Endothelial cell of umbilical vein (primary cell): ENCODE results near the gene PTPRH. TPM values are rescaled to one million over a fixed set of nuclear protein-coding genes. Genes with fewer than 3 reads are reported as not detected.

Experiments used
- BruUV-seq: library from RNA; stranded (reverse); fragments of 400-500 nt; replicated peaks from 2 replicates; lab custom pipeline; 2021; lab: Mats Ljungman, UMichigan
- CTCF ChIA-PET: fragments of 300-600, 350-600 bp; sonication (Branson Sonifier 250); formaldehyde crosslinking; loops from one replicate; lab custom pipeline; 2021; ENCODE audit warnings: antibody characterized with exemption, inconsistent platforms; lab: Charles Lee
- POLR2A ChIA-PET: fragments of 300-600, 350-600 bp; sonication (Branson Sonifier 250); formaldehyde crosslinking; loops from one replicate; lab custom pipeline; 2021; ENCODE audit warnings: antibody characterized with exemption, inconsistent platforms; lab: Charles Lee
- DNase-seq: peaks from one replicate; pipeline ENCODE4 v3.0.0-alpha.2; 2011; ENCODE audit warnings: low read depth, low spot score
- FAIRE-seq: peaks from 2 replicates; lab custom pipeline; 2011; peaks lifted over from hg19 to GRCh38; lab: Jason Lieb, UNC
- H2AFZ ChIP-seq: 2 replicates; pipeline ENCODE4 v1.6.0; 2012; ENCODE audit warnings: low read depth, low read length, control low read depth, inconsistent platforms
- H3K27ac ChIP-seq: 2 replicates; pipeline ENCODE4 v1.5.1; 2011; ENCODE audit warnings: low read depth, mild to moderate bottlenecking, control low read depth, low read length, moderate library complexity; ENCODE audit not compliant: insufficient read depth
- H3K27me3 ChIP-seq, 2 experiments: 2 replicates each; pipeline versions ENCODE4 v1.6.0 to v1.6.1; 2011; ENCODE audit warnings: low read length in 2 of 2, mixed read lengths in 1 of 2; ENCODE audit not compliant: control insufficient read depth in 2 of 2, insufficient read depth in 2 of 2
- H3K36me3 ChIP-seq, 2 experiments: 2 replicates in 1 of 2; 3 replicates in 1 of 2; pipeline ENCODE4 v1.5.1; 2011; ENCODE audit warnings: low read length in 2 of 2, mild to moderate bottlenecking in 1 of 2, moderate library complexity in 1 of 2; ENCODE audit not compliant: control insufficient read depth in 2 of 2, insufficient read depth in 2 of 2; ENCODE audit errors: extremely low read depth in 1 of 2
- H3K4me1 ChIP-seq: 3 replicates; pipeline ENCODE4 v1.5.1; 2011; ENCODE audit warnings: mild to moderate bottlenecking, low read length; ENCODE audit not compliant: control insufficient read depth, insufficient read depth; ENCODE audit errors: extremely low read depth
- H3K4me2 ChIP-seq: 2 replicates; pipeline ENCODE4 v1.6.1; 2011; ENCODE audit warnings: low read length, control low read depth, mixed read lengths; ENCODE audit not compliant: insufficient read depth
- H3K4me3 ChIP-seq, 3 experiments: fragments of 200-600 bp in 1 of 3; sonication (generic), shearing (Covaris generic) in 1 of 3; replicated peaks in 1 of 3; 2 replicates each; pipeline ENCODE4 v1.5.1; 2011 to 2016; ENCODE audit warnings: control low read depth in 3 of 3, low read length in 3 of 3, mild to moderate bottlenecking in 2 of 3, inconsistent platforms in 1 of 3, low read depth in 1 of 3, moderate library complexity in 1 of 3; ENCODE audit not compliant: insufficient read depth in 1 of 3
- H3K79me2 ChIP-seq: 2 replicates; pipeline ENCODE4 v1.6.0; 2012; ENCODE audit warnings: low read length, inconsistent platforms; ENCODE audit not compliant: control insufficient read depth, insufficient read depth
- H3K9ac ChIP-seq: replicated peaks from 2 replicates; pipeline ENCODE3; 2011; ENCODE audit warnings: low read length, control low read depth; ENCODE audit not compliant: insufficient read depth; ENCODE audit errors: extremely low read depth
- H3K9me1 ChIP-seq: replicated peaks from 3 replicates; pipeline ENCODE4 v1.6.0; 2011; ENCODE audit warnings: mild to moderate bottlenecking, low read length; ENCODE audit not compliant: control insufficient read depth, insufficient read depth; ENCODE audit errors: extremely low read depth
- H3K9me3 ChIP-seq: replicated peaks from 2 replicates; pipeline ENCODE4 v1.5.1; 2012; ENCODE audit warnings: low read length, inconsistent platforms; ENCODE audit not compliant: control insufficient read depth, insufficient read depth
- H4K20me1 ChIP-seq: replicated peaks from 2 replicates; pipeline ENCODE3; 2011; ENCODE audit warnings: mild to moderate bottlenecking, low read length; ENCODE audit not compliant: control insufficient read depth, insufficient read depth; ENCODE audit errors: extremely low read depth
- EZH2 ChIP-seq: IDR thresholded peaks from 2 replicates; pipeline ENCODE4 v1.6.1; 2012; ENCODE audit warnings: borderline replicate concordance, low read depth, mild to moderate bottlenecking, moderate library complexity, low read length, inconsistent platforms; ENCODE audit not compliant: severe bottlenecking
- FOS ChIP-seq: IDR thresholded peaks from 2 replicates; pipeline ENCODE4 v1.6.1; 2011; ENCODE audit warnings: mild to moderate bottlenecking, low read length, moderate library complexity, borderline replicate concordance; ENCODE audit not compliant: insufficient read depth
- GATA2 ChIP-seq: IDR thresholded peaks from 2 replicates; pipeline ENCODE4 v1.7.0; 2011; ENCODE audit warnings: low read depth, mild to moderate bottlenecking, moderate library complexity, mixed read lengths, low read length; ENCODE audit not compliant: insufficient read length, insufficient read depth
- JUN ChIP-seq: IDR thresholded peaks from 2 replicates; pipeline ENCODE4 v1.6.1; 2011; ENCODE audit warnings: borderline replicate concordance, low read depth; ENCODE audit not compliant: insufficient read length, insufficient read depth
- MYC ChIP-seq: IDR thresholded peaks from one replicate; pipeline ENCODE4 v1.6.1; 2011; ENCODE audit warnings: mild to moderate bottlenecking, low read depth, low read length
- POLR2A ChIP-seq: IDR thresholded peaks from 2 replicates; pipeline ENCODE4 v1.6.1; 2012; ENCODE audit warnings: low read depth, mild to moderate bottlenecking, control low read depth, low read length
- POLR2AphosphoS5 ChIP-seq: IDR thresholded peaks from 2 replicates; pipeline ENCODE4 v1.6.1; 2012; ENCODE audit warnings: low read depth, mild to moderate bottlenecking, control low read depth, low read length, moderate library complexity; ENCODE audit not compliant: insufficient read depth
- dilution Hi-C: fragments of 300-500 bp; cut with MboI; formaldehyde crosslinking; loops from one replicate; pipeline ENCODE4 v1.15.0; 2019; ENCODE audit warnings: low sequenced_read_pairs; ENCODE audit not compliant: extremely low pct_ligation_motif_present
- intact Hi-C: fragments of 100-400 bp; cut with micrococcal nuclease; formaldehyde crosslinking; loops from one replicate; pipeline ENCODE4 v1.10.0; 2022
- polyA plus RNA-seq, 4 experiments: library from polyadenylated mRNA; depleted of rRNA in 3 of 4; stranded (reverse) in 3 of 4; unstranded in 1 of 4; fragments of >200 nt; gene quantifications; 2 replicates each; pipeline versions ENCODE4 v1.2.1 to v1.2.3, GENCODE V29; 2011 to 2012; ENCODE audit warnings: missing spikeins in 1 of 4
- total RNA-seq: library from RNA; stranded (reverse); gene quantifications from 2 replicates; pipeline ENCODE4 v1.2.3, GENCODE V29; 2021
- TF ChIP-seq, protein P1 (sequence below), 2 donors: IDR thresholded peaks; 1 replicate in 1 of 2; 2 replicates in 1 of 2; pipeline ENCODE4 v1.5.1; 2011; ENCODE audit warnings: low read length in 2 of 2, mild to moderate bottlenecking in 2 of 2, moderate library complexity in 2 of 2, control low read depth in 1 of 2, inconsistent platforms in 1 of 2, low read depth in 1 of 2; ENCODE audit not compliant: insufficient read depth in 1 of 2; ENCODE audit errors: extremely low read depth in 1 of 2
- TF ChIP-seq, protein P2 (sequence below): IDR thresholded peaks from 2 replicates; pipeline ENCODE4 v1.6.1; 2011; ENCODE audit not compliant: insufficient read depth, insufficient read length

PTPRH gene
- total and polyA plus RNA-seq, 2 donors (not counting 3 experiments of a cell fraction or from before 2014, with no cell fraction given): 0.14 to 1.00 TPM

DNA sequence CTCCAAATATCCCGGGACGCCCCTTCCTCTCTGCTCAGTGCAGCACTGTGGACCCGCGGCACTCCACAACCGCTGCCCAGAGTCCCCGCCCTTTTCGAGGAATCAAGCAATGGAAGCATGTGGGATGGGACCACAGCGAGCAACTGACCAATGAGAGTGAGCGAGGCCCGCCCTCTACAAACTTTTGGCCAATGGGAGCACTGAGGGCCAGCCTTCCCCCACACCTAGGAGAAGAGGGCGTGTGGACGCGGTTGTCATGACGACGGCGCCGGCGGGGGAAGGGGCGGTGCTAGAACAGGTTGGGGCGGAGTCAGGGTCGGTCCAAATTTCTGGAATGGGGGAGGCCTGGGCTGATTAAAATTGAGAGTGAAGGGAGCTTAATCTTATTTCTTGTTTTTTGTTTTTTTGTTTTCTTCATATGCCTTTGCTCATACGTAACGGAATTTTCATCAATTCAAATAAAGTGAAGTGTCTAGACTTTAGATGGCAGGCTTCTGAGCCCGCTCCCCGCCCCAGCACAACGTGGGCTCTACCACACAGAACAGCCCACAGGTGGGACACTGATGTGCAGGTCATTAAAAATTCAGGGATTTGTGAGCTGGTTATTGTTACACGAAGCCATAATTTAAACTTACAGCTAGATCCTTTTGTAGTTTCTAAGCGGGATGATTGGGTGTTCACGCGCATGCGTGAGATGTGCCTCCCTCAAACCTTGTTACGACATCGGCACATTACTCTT, 42.6 kb downstream of the PTPRH start, which contains the start of gene DNAAF3:
DNAAF3 (minus strand) TSS at position 84 of the 739 bp plus-strand sequence. CDS start 200 bp downstream, outside the sequence.
- ChIA-PET CTCF (interaction anchor here (0.6 to 1.9 kb wide), 17 partner anchors 9 to 301 kb away, joined by 3 to 16 read pairs (median 4); partner anchors contain the start of genes PPP1R12C, PPP6R1, SYT5 and TNNI3), POLR2A (no interaction called here)
- no peaks in the 10 kb centered on the region for H3K9me3 ChIP-seq
- no peak within 1 kb of the TSS for H3K9ac ChIP-seq
- peak within 1 kb of the TSS in 2 of 3 experiments; percentile 25 to 52 for H3K4me3 ChIP-seq
- peaks cover 8 to 15% of the 10 kb centered on the region in 2 experiments for H3K27me3 ChIP-seq
- H3K27ac ChIP-seq: no peak within 1 kb of the TSS
- peak within 1 kb of the TSS; percentile 36 for H3K4me2 ChIP-seq
- H3K4me1 ChIP-seq: no peaks in the 10 kb centered on the region
- H4K20me1 ChIP-seq: no peaks in the 10 kb centered on the region
- H2AFZ ChIP-seq: peak within 1 kb of the TSS; percentile 74
- FAIRE-seq (peak; percentile 99), DNase-seq (peak; percentile 97)
- BruUV-seq: no TSS peak
- intact Hi-C loops: loop anchor here (1.0 to 5.0 kb wide), 4 partner anchors 51 to 439 kb away; partner anchors contain the start of genes KMT5C, PPP6R1 and ZNF865
- TF ChIP-seq MYC: no peak
- no peak for TF ChIP-seq JUN
- no peak for TF ChIP-seq FOS
- TF ChIP-seq GATA2: no peak
- TF ChIP-seq, protein P1, sequence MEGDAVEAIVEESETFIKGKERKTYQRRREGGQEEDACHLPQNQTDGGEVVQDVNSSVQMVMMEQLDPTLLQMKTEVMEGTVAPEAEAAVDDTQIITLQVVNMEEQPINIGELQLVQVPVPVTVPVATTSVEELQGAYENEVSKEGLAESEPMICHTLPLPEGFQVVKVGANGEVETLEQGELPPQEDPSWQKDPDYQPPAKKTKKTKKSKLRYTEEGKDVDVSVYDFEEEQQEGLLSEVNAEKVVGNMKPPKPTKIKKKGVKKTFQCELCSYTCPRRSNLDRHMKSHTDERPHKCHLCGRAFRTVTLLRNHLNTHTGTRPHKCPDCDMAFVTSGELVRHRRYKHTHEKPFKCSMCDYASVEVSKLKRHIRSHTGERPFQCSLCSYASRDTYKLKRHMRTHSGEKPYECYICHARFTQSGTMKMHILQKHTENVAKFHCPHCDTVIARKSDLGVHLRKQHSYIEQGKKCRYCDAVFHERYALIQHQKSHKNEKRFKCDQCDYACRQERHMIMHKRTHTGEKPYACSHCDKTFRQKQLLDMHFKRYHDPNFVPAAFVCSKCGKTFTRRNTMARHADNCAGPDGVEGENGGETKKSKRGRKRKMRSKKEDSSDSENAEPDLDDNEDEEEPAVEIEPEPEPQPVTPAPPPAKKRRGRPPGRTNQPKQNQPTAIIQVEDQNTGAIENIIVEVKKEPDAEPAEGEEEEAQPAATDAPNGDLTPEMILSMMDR (IDR thresholded peaks at IDR 0.05; ENCODE audit: extremely low read depth in 1 of 2, insufficient read depth in 1 of 2, low read depth in 1 of 2, low read length in 2 of 2): no peak
- TF ChIP-seq EZH2: no peak
- no peak for TF ChIP-seq POLR2A
- TF ChIP-seq POLR2AphosphoS5: no peak
- TF ChIP-seq, protein P2, sequence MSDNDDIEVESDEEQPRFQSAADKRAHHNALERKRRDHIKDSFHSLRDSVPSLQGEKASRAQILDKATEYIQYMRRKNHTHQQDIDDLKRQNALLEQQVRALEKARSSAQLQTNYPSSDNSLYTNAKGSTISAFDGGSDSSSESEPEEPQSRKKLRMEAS: no peak
- no peaks in the 10 kb centered on the region for H3K9me1 ChIP-seq
- dilution Hi-C loops: no loop called here
- H3K36me3 ChIP-seq: no peaks in the 10 kb centered on the region
- H3K79me2 ChIP-seq: no peaks in the 10 kb centered on the region
